Lower leg skin (tissue), 4 donors: Measurements from ENCODE around the gene UAP1. TPM values are rescaled to one million over a fixed set of nuclear protein-coding genes. Genes with fewer than 3 reads are reported as not detected.
"Not testable (repeated sequence)": the region's sequence is repeated elsewhere in the genome, so short reads cannot be mapped to it uniquely, and the experiment has no call there.

Source experiments
- DNase-seq, 2 donors: peaks; one replicate each; pipeline ENCODE4 v3.0.0-alpha.2; 2019; ENCODE audit warnings: low spot score in 2 of 2
- H3K4me3 ChIP-seq: fragments of 200-600 bp; sonication (generic); 2 replicates; pipeline ENCODE4 v1.5.1; 2017; ENCODE audit warnings: mild to moderate bottlenecking, low read depth; ENCODE audit not compliant: poor library complexity, severe bottlenecking
- POLR2A ChIP-seq, 2 donors: fragments of 450-650 bp; IDR thresholded peaks; one replicate each; pipeline ENCODE4 v1.6.1; 2016 to 2017; ENCODE audit warnings: antibody characterized with exemption in 2 of 2, mild to moderate bottlenecking in 1 of 2, moderate library complexity in 1 of 2
- WGBS, 2 donors: methylation state at CpG; one replicate each; pipeline ENCODE4 v1.1.5; 2018; 5-methylcytosine and 5-hydroxymethylcytosine counted together
- intact Hi-C: fragments of 100-400 bp; cut with DNase I; formaldehyde crosslinking; loops from one replicate; pipeline ENCODE4 v1.15.0; 2023; ENCODE audit warnings: low total_unique reads
- total RNA-seq, 4 donors: library from RNA; depleted of rRNA; stranded (reverse); fragments of >200 nt; gene quantifications; one replicate each; pipeline ENCODE4 v1.1.0, GENCODE V29; 2016
- TF ChIP-seq, protein P1 (sequence below), 3 donors: fragments of 450-650 bp; IDR thresholded peaks; one replicate each; pipeline ENCODE4 v1.5.1; 2016; ENCODE audit warnings: antibody characterized with exemption in 3 of 3, mild to moderate bottlenecking in 3 of 3, moderate library complexity in 2 of 3

UAP1 gene
- total RNA-seq, 4 donors from 2014 or later, result 29.6 to 40.0 (median 31.3) TPM

DNA sequence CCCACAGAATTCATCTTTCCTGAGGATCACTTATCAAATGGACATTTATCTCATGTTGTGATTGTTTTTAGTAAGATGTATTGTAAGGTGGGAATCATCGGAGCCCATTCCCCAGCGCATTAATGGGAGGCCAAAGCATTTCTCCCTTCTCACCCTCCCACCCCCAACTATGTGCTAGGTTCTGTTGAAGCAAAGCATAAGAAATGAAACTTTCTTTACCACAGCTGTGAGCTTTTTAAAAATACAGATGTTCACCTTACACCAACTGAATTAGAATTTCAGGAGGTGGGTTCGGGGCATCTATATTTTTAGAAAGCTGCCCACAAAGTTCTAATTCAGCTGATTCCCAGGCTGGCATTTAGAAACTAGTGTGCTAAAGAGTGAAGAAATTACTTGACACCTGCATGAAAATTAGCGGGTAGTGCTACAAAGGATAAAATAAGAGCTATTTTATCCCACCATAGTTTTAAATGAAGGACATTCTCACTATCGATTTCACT is 26.3 kb downstream of the UAP1 start:
- intact Hi-C loops, result no loop called here
- no peak for DNase-seq
- H3K4me3 ChIP-seq, result no peak overlapping the region
- WGBS, 2 donors, result 95 to 97% methylated on average over 5 of the region's 5 CpGs
- no peak for TF ChIP-seq POLR2A (IDR thresholded peaks at IDR 0.05)
- TF ChIP-seq, protein P1, sequence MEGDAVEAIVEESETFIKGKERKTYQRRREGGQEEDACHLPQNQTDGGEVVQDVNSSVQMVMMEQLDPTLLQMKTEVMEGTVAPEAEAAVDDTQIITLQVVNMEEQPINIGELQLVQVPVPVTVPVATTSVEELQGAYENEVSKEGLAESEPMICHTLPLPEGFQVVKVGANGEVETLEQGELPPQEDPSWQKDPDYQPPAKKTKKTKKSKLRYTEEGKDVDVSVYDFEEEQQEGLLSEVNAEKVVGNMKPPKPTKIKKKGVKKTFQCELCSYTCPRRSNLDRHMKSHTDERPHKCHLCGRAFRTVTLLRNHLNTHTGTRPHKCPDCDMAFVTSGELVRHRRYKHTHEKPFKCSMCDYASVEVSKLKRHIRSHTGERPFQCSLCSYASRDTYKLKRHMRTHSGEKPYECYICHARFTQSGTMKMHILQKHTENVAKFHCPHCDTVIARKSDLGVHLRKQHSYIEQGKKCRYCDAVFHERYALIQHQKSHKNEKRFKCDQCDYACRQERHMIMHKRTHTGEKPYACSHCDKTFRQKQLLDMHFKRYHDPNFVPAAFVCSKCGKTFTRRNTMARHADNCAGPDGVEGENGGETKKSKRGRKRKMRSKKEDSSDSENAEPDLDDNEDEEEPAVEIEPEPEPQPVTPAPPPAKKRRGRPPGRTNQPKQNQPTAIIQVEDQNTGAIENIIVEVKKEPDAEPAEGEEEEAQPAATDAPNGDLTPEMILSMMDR (IDR thresholded peaks at IDR 0.05), result no peak

GRCh38 chr1:162590101-162590500 is 28.6 kb downstream of the UAP1 start:
- intact Hi-C loops, result no loop called here
- no peak overlapping the region for H3K4me3 ChIP-seq
- 89 to 92% methylated on average over 3 of the region's 3 CpGs for WGBS, 2 donors
- no peak for DNase-seq
- TF ChIP-seq, protein P1 (IDR thresholded peaks at IDR 0.05), result no peak
- no peak for TF ChIP-seq POLR2A (IDR thresholded peaks at IDR 0.05)

- intact Hi-C loops, result no loop called here
- H3K4me3 ChIP-seq, result no peak overlapping the region
- TF ChIP-seq, protein P1 (IDR thresholded peaks at IDR 0.05), result no peak
- TF ChIP-seq POLR2A (IDR thresholded peaks at IDR 0.05), result no peak
- WGBS, 2 donors, result 95 to 98% methylated on average over 2 of the region's 2 CpGs
- no peak for DNase-seq
Measured at GRCh38 chr1:162590686-162591085, 29.2 kb downstream of the UAP1 start.

- WGBS, 2 donors, result 60 to 76% methylated on average over 2 of the region's 2 CpGs
- TF ChIP-seq, protein P1 (IDR thresholded peaks at IDR 0.05), result no peak
- TF ChIP-seq POLR2A (IDR thresholded peaks at IDR 0.05), result no peak
- intact Hi-C loops, result no loop called here
- no peak for DNase-seq
- H3K4me3 ChIP-seq, result no peak overlapping the region
Measured at GRCh38 chr1:162596514-162597170, 35.1 kb downstream of the UAP1 start.

DNA sequence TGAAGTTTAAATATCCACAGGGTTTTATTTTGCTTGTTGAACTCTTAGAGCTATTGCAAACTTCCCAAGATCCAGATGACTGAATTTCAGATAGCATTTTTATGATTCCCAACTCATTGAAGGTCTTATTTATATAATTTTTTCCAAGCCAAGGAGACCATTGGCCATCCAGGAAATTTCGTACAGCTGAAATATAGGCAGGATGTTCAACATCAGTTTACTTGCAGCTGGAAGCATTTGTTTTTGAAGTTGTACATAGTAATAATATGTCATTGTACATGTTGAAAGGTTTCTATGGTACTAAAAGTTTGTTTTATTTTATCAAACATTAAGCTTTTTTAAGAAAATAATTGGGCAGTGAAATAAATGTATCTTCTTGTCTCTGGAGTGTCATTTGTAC is 37.9 kb downstream of the UAP1 start:
- no peak for TF ChIP-seq POLR2A (IDR thresholded peaks at IDR 0.05)
- TF ChIP-seq, protein P1 (IDR thresholded peaks at IDR 0.05), result no peak
- no peak overlapping the region for H3K4me3 ChIP-seq
- WGBS, 2 donors, result 87 to 92% methylated on average over 1 of the region's 1 CpG
- no peak for DNase-seq
- intact Hi-C loops, result no loop called here

DNA sequence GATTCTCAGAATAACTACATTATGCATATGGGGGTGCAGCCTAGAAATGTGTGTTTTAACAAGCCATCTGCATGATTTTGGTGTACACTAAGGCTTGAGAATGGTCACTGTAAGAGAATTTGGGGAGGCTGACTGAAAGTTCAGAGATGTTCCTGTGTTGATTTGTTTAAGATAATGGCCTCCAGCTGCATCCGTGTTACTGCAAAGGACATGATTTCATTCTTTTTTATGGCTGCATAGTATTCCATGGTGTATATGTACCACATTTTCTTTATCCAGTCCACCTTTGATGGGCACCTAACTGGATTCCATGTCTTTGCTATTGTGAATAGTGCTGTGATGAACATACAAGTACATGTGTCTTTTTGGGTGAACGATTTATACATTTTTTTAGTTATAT is 41.6 kb downstream of the UAP1 start:
- H3K4me3 ChIP-seq, DNase-seq, intact Hi-C loops: not testable (repeated sequence)
- WGBS, 2 donors, result 98 to 100% methylated on average over 2 of the region's 2 CpGs
